Adrenal gland (tissue), 5 donors: ENCODE results near the gene RAP1GAP2.

Experiments
- CTCF ChIP-seq, 6 experiments: fragments of 450-650 bp in 4 of 6; fragments of 200-600 bp in 2 of 6; sonication (generic) in 1 of 6; IDR thresholded peaks; 1 replicate in 5 of 6; 2 replicates in 1 of 6; pipeline versions ENCODE4 v1.5.1 to v1.8.0; 2016 to 2021; ENCODE audit warnings: antibody characterized with exemption in 6 of 6, mild to moderate bottlenecking in 2 of 6, moderate library complexity in 1 of 6
- POLR2A ChIP-seq, 2 donors: fragments of 450-650 bp; IDR thresholded peaks; one replicate each; pipeline ENCODE4 v1.6.1; 2017; ENCODE audit warnings: antibody characterized with exemption in 2 of 2, mild to moderate bottlenecking in 2 of 2, moderate library complexity in 1 of 2
- donor health status: DM: no; HTN: no; CAD: no.

DNA sequence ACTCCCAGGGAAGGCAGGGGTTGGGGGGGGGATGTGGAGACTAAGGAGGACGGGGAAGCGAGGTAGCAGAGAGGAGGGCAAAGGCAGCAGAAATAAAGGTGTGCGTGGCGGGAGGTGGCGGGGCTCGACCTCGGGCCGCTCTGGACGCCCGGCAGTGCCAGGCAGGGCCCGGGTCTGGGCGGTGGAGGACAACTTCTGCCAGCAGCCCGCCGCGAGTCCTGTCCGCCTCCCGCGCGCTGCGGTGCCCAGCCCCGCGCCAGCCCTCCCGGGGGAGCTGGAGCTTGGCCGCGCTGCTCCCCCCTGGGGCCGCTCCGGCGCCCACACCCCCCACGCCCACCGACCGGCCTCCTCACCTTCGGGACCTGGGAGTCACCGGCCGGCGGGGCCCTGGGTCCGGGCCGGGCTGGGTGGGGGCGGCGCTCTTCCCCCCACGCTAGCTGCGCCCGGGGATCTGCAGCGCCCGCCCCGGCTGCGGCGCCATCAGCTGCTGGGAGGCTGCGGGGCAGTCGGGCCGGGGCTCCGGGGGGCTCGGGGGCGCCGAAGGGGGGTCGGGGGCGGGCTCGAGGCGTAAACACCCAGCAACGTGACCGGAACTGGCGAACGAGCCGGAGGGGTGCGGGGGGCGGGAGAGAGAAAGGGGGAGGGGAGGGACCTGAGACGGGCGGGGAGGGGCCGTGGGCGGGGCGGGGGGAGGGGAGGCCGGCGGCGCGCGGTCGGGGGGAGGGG lies 47.0 kb upstream of the RAP1GAP2 start, which contains the start of gene CCDC92B:
- TF ChIP-seq CTCF (IDR thresholded peaks at IDR 0.05) (no peak), POLR2A (IDR thresholded peaks at IDR 0.05) (no peak)
